Measurements from ENCODE around the gene PHTF2. TPM values are rescaled to one million over a fixed set of nuclear protein-coding genes. Genes with fewer than 3 reads are reported as not detected.

The PHTF2 gene
- polyA plus RNA-seq, 3 donors = 10.1 to 34.3 (median 10.3) TPM

DNA sequence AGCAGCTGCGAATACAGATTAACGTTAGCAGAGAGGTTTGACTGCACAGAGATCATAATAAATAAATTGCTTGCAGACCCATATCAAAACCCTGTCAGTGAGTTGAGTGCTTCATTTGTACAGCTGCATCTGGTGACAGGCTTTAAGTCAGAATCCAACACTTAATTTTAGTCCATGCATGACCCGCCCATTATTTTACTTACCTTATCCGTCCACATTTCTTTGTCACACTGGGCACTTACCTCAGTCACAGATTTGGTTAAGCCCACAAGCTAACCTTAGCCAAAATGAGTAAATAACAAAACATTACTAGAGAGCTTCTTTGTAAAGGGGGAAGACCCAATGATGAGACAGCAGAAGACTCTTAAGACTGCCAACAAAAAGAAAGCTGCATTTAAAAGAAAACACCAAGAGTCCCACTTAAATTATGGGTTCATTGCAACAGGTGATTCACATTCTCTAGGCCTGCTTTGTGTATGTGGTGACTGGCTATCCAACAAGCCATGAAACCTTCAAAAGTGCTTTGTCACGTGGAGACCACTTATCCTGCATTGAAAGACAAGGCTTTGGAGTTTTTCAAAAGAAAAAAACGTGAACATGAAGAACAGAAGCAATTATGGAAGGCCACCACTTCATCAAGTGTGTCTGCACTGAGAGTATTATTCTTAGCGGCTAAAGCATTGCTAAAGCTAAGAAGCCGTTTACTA is 32.2 kb downstream of the PHTF2 start:
- Histone ChIP-seq H3K36me3 (replicated peaks in 1 of 2; ENCODE audit: control insufficient read depth in 1 of 2, insufficient read depth in 2 of 2, low read length in 2 of 2) (no peaks in the 10 kb centered on the region), H3K79me2 (ENCODE audit: insufficient read depth, low read length) (peaks cover 72% of the 10 kb centered on the region), H3K27me3 (ENCODE audit: control insufficient read depth in 2 of 2, insufficient read depth in 2 of 2, low read length in 2 of 2) (no peaks in the 10 kb centered on the region), H3K4me3 (replicated peaks in 1 of 3; ENCODE audit: low read depth in 2 of 3, low read length in 3 of 3) (no peak overlapping the region), H3K9me3 (replicated peaks in 1 of 2; ENCODE audit: control insufficient read depth in 1 of 2, insufficient read depth in 1 of 2, low read length in 2 of 2) (no peaks in the 10 kb centered on the region), H3K4me1 (ENCODE audit: control insufficient read depth in 1 of 2, insufficient read depth in 2 of 2, low read length in 2 of 2) (peaks cover 12 to 14% of the 10 kb centered on the region in 2 donors), H3K27ac (ENCODE audit: low read depth in 1 of 2, low read length in 2 of 2) (no peak overlapping the region), H3K9ac (ENCODE audit: insufficient read depth, low read length, poor library complexity, severe bottlenecking) (no peak overlapping the region), H3K4me2 (replicated peaks; ENCODE audit: extremely low read depth, low read length, poor library complexity, severe bottlenecking) (no peak overlapping the region), H4K20me1 (ENCODE audit: insufficient read depth, low read length) (peaks cover 6% of the 10 kb centered on the region), H2AFZ (ENCODE audit: insufficient read depth, low read depth, low read length, poor library complexity, severe bottlenecking) (no peak overlapping the region)
- peak overlapping the region in 1 of 7 donors; percentile 73 for H3K27ac Mint-ChIP-seq
- H3K9me3 Mint-ChIP-seq = peaks cover 0 to 6% (median 0%) of the 10 kb centered on the region in 7 donors
- H3K4me3 Mint-ChIP-seq = no peak overlapping the region
- no peaks in the 10 kb centered on the region for H3K27me3 Mint-ChIP-seq (ENCODE audit: low read depth in 3 of 3)
- peaks cover 24% of the 10 kb centered on the region for H3K4me1 Mint-ChIP-seq
- H3K36me3 Mint-ChIP-seq = peaks cover 0 to 2% of the 10 kb centered on the region in 2 donors
- intact Hi-C loops (cut with micrococcal nuclease) = no loop called here
- DNase-seq = no peak
- TF ChIP-seq, protein P1, sequence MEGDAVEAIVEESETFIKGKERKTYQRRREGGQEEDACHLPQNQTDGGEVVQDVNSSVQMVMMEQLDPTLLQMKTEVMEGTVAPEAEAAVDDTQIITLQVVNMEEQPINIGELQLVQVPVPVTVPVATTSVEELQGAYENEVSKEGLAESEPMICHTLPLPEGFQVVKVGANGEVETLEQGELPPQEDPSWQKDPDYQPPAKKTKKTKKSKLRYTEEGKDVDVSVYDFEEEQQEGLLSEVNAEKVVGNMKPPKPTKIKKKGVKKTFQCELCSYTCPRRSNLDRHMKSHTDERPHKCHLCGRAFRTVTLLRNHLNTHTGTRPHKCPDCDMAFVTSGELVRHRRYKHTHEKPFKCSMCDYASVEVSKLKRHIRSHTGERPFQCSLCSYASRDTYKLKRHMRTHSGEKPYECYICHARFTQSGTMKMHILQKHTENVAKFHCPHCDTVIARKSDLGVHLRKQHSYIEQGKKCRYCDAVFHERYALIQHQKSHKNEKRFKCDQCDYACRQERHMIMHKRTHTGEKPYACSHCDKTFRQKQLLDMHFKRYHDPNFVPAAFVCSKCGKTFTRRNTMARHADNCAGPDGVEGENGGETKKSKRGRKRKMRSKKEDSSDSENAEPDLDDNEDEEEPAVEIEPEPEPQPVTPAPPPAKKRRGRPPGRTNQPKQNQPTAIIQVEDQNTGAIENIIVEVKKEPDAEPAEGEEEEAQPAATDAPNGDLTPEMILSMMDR (IDR thresholded peaks at IDR 0.05) = no peak
- WGBS (ENCODE audit: insufficient coverage) = 89% methylated on average over 3 of the region's 8 CpGs

DNA sequence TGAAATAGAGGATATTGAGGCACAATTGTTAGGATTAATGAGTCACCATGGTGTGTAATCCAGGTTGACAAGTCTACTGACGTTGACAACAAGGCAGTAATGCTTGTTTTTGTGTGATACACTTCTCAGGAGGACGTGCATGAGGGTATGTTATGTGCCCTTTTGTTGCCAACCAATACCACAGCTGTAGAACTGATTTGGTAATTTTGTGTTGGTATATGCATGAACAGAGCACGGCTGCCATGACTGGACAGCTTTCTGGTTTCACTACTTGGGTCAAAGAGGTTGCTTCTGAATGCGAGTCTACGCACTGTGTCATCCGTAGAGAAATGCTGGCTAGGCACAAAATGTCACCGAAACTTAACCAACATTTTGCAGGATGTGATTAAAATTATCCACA is 32.9 kb downstream of the PHTF2 start:
- no peaks in the 10 kb centered on the region for H3K27me3 Mint-ChIP-seq (ENCODE audit: low read depth in 3 of 3)
- H3K4me2 ChIP-seq (replicated peaks; ENCODE audit: extremely low read depth, low read length, poor library complexity, severe bottlenecking) = no peak overlapping the region
- H3K27ac Mint-ChIP-seq = no peak overlapping the region
- peaks cover 2 to 6% of the 10 kb centered on the region in 2 donors for H3K36me3 Mint-ChIP-seq
- H3K4me3 Mint-ChIP-seq = no peak overlapping the region
- TF ChIP-seq, protein P1 (IDR thresholded peaks at IDR 0.05) = no peak
- no peak overlapping the region for H3K4me3 ChIP-seq (replicated peaks in 1 of 3; ENCODE audit: low read depth in 2 of 3, low read length in 3 of 3)
- H3K27me3 ChIP-seq (ENCODE audit: control insufficient read depth in 2 of 2, insufficient read depth in 2 of 2, low read length in 2 of 2) = no peaks in the 10 kb centered on the region
- H3K4me1 ChIP-seq (ENCODE audit: control insufficient read depth in 1 of 2, insufficient read depth in 2 of 2, low read length in 2 of 2) = peaks cover 12 to 14% of the 10 kb centered on the region in 2 donors
- DNase-seq = no peak
- peaks cover 0 to 5% (median 0%) of the 10 kb centered on the region in 7 donors for H3K9me3 Mint-ChIP-seq
- no peaks in the 10 kb centered on the region for H3K9me3 ChIP-seq (replicated peaks in 1 of 2; ENCODE audit: control insufficient read depth in 1 of 2, insufficient read depth in 1 of 2, low read length in 2 of 2)
- WGBS (ENCODE audit: insufficient coverage) = 94% methylated on average over 7 of the region's 7 CpGs
- peaks cover 24% of the 10 kb centered on the region for H3K4me1 Mint-ChIP-seq
- peaks cover 6% of the 10 kb centered on the region for H4K20me1 ChIP-seq (ENCODE audit: insufficient read depth, low read length)
- peaks cover 71% of the 10 kb centered on the region for H3K79me2 ChIP-seq (ENCODE audit: insufficient read depth, low read length)
- H3K9ac ChIP-seq (ENCODE audit: insufficient read depth, low read length, poor library complexity, severe bottlenecking) = no peak overlapping the region
- H2AFZ ChIP-seq (ENCODE audit: insufficient read depth, low read depth, low read length, poor library complexity, severe bottlenecking) = no peak overlapping the region
- H3K27ac ChIP-seq (ENCODE audit: low read depth in 1 of 2, low read length in 2 of 2) = no peak overlapping the region
- H3K36me3 ChIP-seq (replicated peaks in 1 of 2; ENCODE audit: control insufficient read depth in 1 of 2, insufficient read depth in 2 of 2, low read length in 2 of 2) = no peaks in the 10 kb centered on the region
- intact Hi-C loops (cut with micrococcal nuclease) = no loop called here

Data from CD14-positive monocyte (primary cell).